Mammary epithelial cell (primary cell): ENCODE measurements around the gene DUSP8.

Experiments used
- CTCF ChIP-seq, 2 donors: IDR thresholded peaks in 1 of 2; conservative IDR thresholded peaks in 1 of 2; 2 replicates each; pipeline ENCODE4 v1.5.1; 2011 to 2012; ENCODE audit warnings: inconsistent platforms in 2 of 2, low read length in 2 of 2, mild to moderate bottlenecking in 2 of 2, control low read depth in 1 of 2, low read depth in 1 of 2; ENCODE audit not compliant: insufficient read depth in 1 of 2; ENCODE audit errors: extremely low read depth in 1 of 2
- EZH2 ChIP-seq: IDR thresholded peaks from 2 replicates; pipeline ENCODE4 v1.6.1; 2012; ENCODE audit warnings: low read length, inconsistent platforms, borderline replicate concordance

DNA sequence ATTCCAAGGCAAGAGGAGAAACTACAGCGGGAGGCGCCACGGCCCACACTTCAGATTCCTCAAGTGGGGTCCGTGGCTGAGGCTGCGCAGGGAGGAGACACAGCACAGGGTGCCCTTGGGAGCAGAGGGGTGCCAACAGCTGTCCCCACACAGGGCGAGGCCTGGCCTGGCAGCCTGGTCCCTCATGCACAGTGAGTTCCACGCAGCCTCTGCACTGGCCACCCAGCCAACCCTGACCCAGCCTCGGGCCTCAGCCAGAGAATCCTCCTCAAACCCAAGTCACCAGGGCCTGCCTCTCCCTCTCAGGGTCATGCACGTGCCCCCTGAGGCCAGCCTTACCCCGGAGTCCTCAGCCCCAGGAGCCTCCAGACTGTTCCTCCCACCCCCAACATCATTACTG, 63.1 kb downstream of the DUSP8 start:
- no peak for TF ChIP-seq CTCF (conservative IDR thresholded peaks at IDR 0.05 in 1 of 2, IDR thresholded peaks at IDR 0.05 in 1 of 2; ENCODE audit: extremely low read depth in 1 of 2, insufficient read depth in 1 of 2, low read depth in 1 of 2, low read length in 2 of 2)
- no peak for TF ChIP-seq EZH2
